K562 (cell line): Measurements from ENCODE around the gene PPM1E. TPM values are rescaled to one million over a fixed set of nuclear protein-coding genes. Genes with fewer than 3 reads are reported as not detected.

Experiments used
- ATAC-seq: fragments of 200-7000 bp; cut with Tn5 transposase; 3 replicates; pipeline ENCODE4 v1.9.1; 2020; ENCODE audit warnings: moderate library complexity
- BruUV-seq: library from RNA; stranded (reverse); fragments of 400-500 nt; replicated peaks from 2 replicates; lab custom pipeline; 2021; lab: Mats Ljungman, UMichigan
- CTCF ChIA-PET: fragments of 300-600 bp; formaldehyde crosslinking; extraction: SDS; loops from one replicate; lab custom pipeline; 2021; ENCODE audit warnings: low intra/inter-chr PET ratio; lab: Yijun Ruan, JAX
- POLR2A ChIA-PET: fragments of 300-600, 350-650 bp; sonication (Branson Sonifier 250); formaldehyde crosslinking; extraction: SDS; loops from one replicate; lab custom pipeline; 2021; ENCODE audit warnings: antibody characterized with exemption, inconsistent platforms; lab: Yijun Ruan, JAX
- DNase-seq, 4 experiments: peaks; one replicate each; pipeline versions ENCODE4 v3.0.0 to v3.0.0-alpha.2; 2011 to 2018; ENCODE audit warnings: low spot score in 3 of 4, mixed read lengths in 3 of 4; ENCODE audit errors: extremely low read depth in 1 of 4
- FAIRE-seq: peaks from 2 replicates; lab custom pipeline; 2011; peaks lifted over from hg19 to GRCh38; lab: Jason Lieb, UNC
- H2AFZ ChIP-seq: 2 replicates; pipeline ENCODE4 v1.6.0; 2011; ENCODE audit warnings: low read depth, low read length, control low read depth, inconsistent platforms
- H3K27ac ChIP-seq: fragments of 200-600 bp; 3 replicates; pipeline ENCODE4 v1.8.0; 2011; ENCODE audit warnings: low read depth, mild to moderate bottlenecking, control low read depth, inconsistent platforms, low read length, moderate library complexity, mixed read lengths; ENCODE audit errors: extremely low read depth
- H3K27me3 ChIP-seq, 2 experiments: fragments of 300-600 bp in 1 of 2; 2 replicates in 1 of 2; 3 replicates in 1 of 2; pipeline versions ENCODE4 v1.6.0 to v1.8.0; 2011; ENCODE audit warnings: inconsistent platforms in 2 of 2, low read length in 2 of 2, mild to moderate bottlenecking in 1 of 2, mixed read lengths in 1 of 2, moderate library complexity in 1 of 2; ENCODE audit not compliant: control insufficient read depth in 2 of 2, insufficient read depth in 2 of 2
- H3K36me3 ChIP-seq: fragments of 300-600 bp; 3 replicates; pipeline ENCODE4 v1.8.0; 2011; ENCODE audit warnings: mild to moderate bottlenecking, low read length, inconsistent platforms; ENCODE audit not compliant: control insufficient read depth, insufficient read depth
- H3K4me1 ChIP-seq, 2 experiments: fragments of 200-600 bp in 1 of 2; replicated peaks in 1 of 2; 2 replicates in 1 of 2; 3 replicates in 1 of 2; pipeline versions ENCODE4 v1.5.1 to v1.8.0; 2011; ENCODE audit warnings: inconsistent platforms in 2 of 2, low read length in 2 of 2, mild to moderate bottlenecking in 1 of 2, mixed read lengths in 1 of 2, moderate library complexity in 1 of 2; ENCODE audit not compliant: control insufficient read depth in 2 of 2, insufficient read depth in 2 of 2
- H3K4me2 ChIP-seq: 2 replicates; pipeline ENCODE4 v1.6.1; 2011; ENCODE audit warnings: low read length, control low read depth, inconsistent platforms, mixed read lengths; ENCODE audit not compliant: insufficient read depth
- H3K4me3 ChIP-seq: fragments of 200-600 bp; sonication (generic), shearing (Covaris generic); 2 replicates; pipeline ENCODE4 v1.5.1; 2016; ENCODE audit warnings: control low read depth, inconsistent platforms
- H3K79me2 ChIP-seq: fragments of 200-600 bp; 3 replicates; pipeline ENCODE4 v1.8.0; 2011; ENCODE audit warnings: low read length, inconsistent platforms; ENCODE audit not compliant: control insufficient read depth, insufficient read depth
- H3K9ac ChIP-seq, 2 experiments: 2 replicates each; pipeline versions ENCODE4 v1.6.0 to v1.6.1; 2011; ENCODE audit warnings: low read depth in 2 of 2, low read length in 2 of 2, control low read depth in 1 of 2, inconsistent platforms in 1 of 2, mild to moderate bottlenecking in 1 of 2, mixed read lengths in 1 of 2; ENCODE audit not compliant: insufficient read depth in 1 of 2
- H3K9me1 ChIP-seq: one replicate; pipeline ENCODE4 v1.6.0; 2011; ENCODE audit warnings: inconsistent platforms, mild to moderate bottlenecking, low read length, moderate library complexity; ENCODE audit not compliant: control insufficient read depth, insufficient read depth
- H3K9me3 ChIP-seq: replicated peaks from 2 replicates; pipeline ENCODE4 v1.5.1; 2011; ENCODE audit warnings: low read depth, low read length, inconsistent platforms; ENCODE audit not compliant: control insufficient read depth, insufficient read depth
- H4K20me1 ChIP-seq: replicated peaks from 2 replicates; pipeline ENCODE4 v1.6.1; 2011; ENCODE audit warnings: low read length, inconsistent platforms, mixed read lengths; ENCODE audit not compliant: control insufficient read depth, insufficient read depth
- DACH1 ChIP-seq: fragments of 450-650 bp; IDR thresholded peaks from 2 replicates; pipeline ENCODE4 v1.6.1; 2018; ENCODE audit not compliant: partially characterized antibody
- ESRRA ChIP-seq: fragments of 450-650 bp; IDR thresholded peaks from 2 replicates; pipeline ENCODE4 v1.6.1; 2014; ENCODE audit warnings: low read depth, mild to moderate bottlenecking, moderate library complexity, borderline replicate concordance
- EWSR1 ChIP-seq: fragments of 450-650 bp; IDR thresholded peaks from 2 replicates; pipeline ENCODE4 v1.6.1; 2018; ENCODE audit warnings: borderline replicate concordance, mild to moderate bottlenecking, low read depth, moderate library complexity; ENCODE audit not compliant: partially characterized antibody
- GATAD2B ChIP-seq: fragments of 450-650 bp; IDR thresholded peaks from 2 replicates; pipeline ENCODE4 v1.6.1; 2017; ENCODE audit warnings: mild to moderate bottlenecking, borderline replicate concordance
- MEF2D ChIP-seq: conservative IDR thresholded peaks from 2 replicates; pipeline ENCODE4 v1.6.1; 2016; ENCODE audit warnings: low read depth, missing genetic modification characterization, missing compliant biosample characterization
- NBN ChIP-seq: fragments of 450-650 bp; IDR thresholded peaks from 2 replicates; pipeline ENCODE4 v1.6.1; 2016; ENCODE audit warnings: low read depth, mild to moderate bottlenecking
- NCOA2 ChIP-seq, 2 experiments: fragments of 450-650 bp; IDR thresholded peaks; 2 replicates each; pipeline ENCODE4 v1.6.1; 2018; ENCODE audit warnings: mild to moderate bottlenecking in 2 of 2, moderate library complexity in 1 of 2; ENCODE audit not compliant: partially characterized antibody in 2 of 2
- POLR2H ChIP-seq: IDR thresholded peaks from 2 replicates; pipeline ENCODE4 v1.6.1; 2016; ENCODE audit warnings: missing genetic modification characterization, low read depth, mild to moderate bottlenecking, control low read depth, missing compliant biosample characterization, moderate library complexity
- SMC3 ChIP-seq: conservative IDR thresholded peaks from 2 replicates; pipeline ENCODE4 v1.6.1; 2011; ENCODE audit warnings: low read depth, low read length, improper control_type of control experiment; ENCODE audit not compliant: insufficient read depth
- ZNF224 ChIP-seq: sonication (generic); formaldehyde crosslinking; IDR thresholded peaks from 2 replicates; pipeline ENCODE4 v1.8.0; 2022; ENCODE audit warnings: mild to moderate bottlenecking, missing genetic modification reagents
- WGBS: fragments of 100-300 bp; shearing (Covaris generic); methylation state at CpG from one replicate; pipeline ENCODE4 v1.1.6; 2016; ENCODE audit warnings: low coverage, mixed read lengths; ENCODE audit not compliant: insufficient coverage; ENCODE audit errors: missing lambda C conversion rate; 5-methylcytosine and 5-hydroxymethylcytosine counted together
- in situ Hi-C: fragments of 300-500 bp; cut with MboI; formaldehyde crosslinking; loops from 4 replicates; pipeline ENCODE4 v1.15.0; 2018; ENCODE audit warnings: inconsistent platforms, mixed read lengths
- intact Hi-C: fragments of 100-400 bp; cut with micrococcal nuclease; formaldehyde crosslinking; loops from 2 replicates; pipeline ENCODE4 v1.14.2; 2022
- polyA plus RNA-seq, 8 experiments: library from polyadenylated mRNA; depleted of rRNA in 4 of 8; stranded (reverse) in 5 of 8; unstranded in 3 of 8; fragments of >200 nt; fragmentation: Nextera tagmentation in 2 of 8; fragmentation: Illumina TruSeq in 1 of 8; extraction: Ambion mirVana in 2 of 8; extraction: Trizol in 1 of 8; gene quantifications; 2 replicates each; pipeline versions ENCODE4 v1.2.1 to v1.2.3, GENCODE V29; 2011 to 2014; ENCODE audit warnings: inconsistent platforms in 1 of 8, missing spikeins in 1 of 8
- total RNA-seq, 7 experiments: library from RNA; depleted of rRNA in 6 of 7; stranded (reverse); fragments of >200 nt in 6 of 7; fragmentation: Illumina TruSeq in 2 of 7; extraction: Trizol in 2 of 7; gene quantifications; 2 replicates each; pipeline versions ENCODE4 v1.2.1 to v1.2.3, GENCODE V29; 2011 to 2021; ENCODE audit warnings: low replicate concordance in 1 of 7
- TF ChIP-seq, protein P1 (sequence below), 3 experiments: IDR thresholded peaks in 2 of 3; conservative IDR thresholded peaks in 1 of 3; 2 replicates each; pipeline ENCODE4 v1.5.1; 2011 to 2012; ENCODE audit warnings: low read length in 3 of 3, mild to moderate bottlenecking in 3 of 3, control low read depth in 2 of 3, improper control_type of control experiment in 1 of 3, inconsistent platforms in 1 of 3, low read depth in 1 of 3, mixed read lengths in 1 of 3, moderate library complexity in 1 of 3; ENCODE audit not compliant: insufficient read depth in 2 of 3
- TF ChIP-seq, protein P2 (sequence below): fragments of 450-650 bp; formaldehyde crosslinking; IDR thresholded peaks from 2 replicates; pipeline ENCODE4 v1.4.0; 2020; ENCODE audit warnings: mild to moderate bottlenecking, moderate library complexity
- TF ChIP-seq, protein P3 (sequence below): fragments of 250-450 bp; sonication (Bioruptor Pico); IDR thresholded peaks from 2 replicates; pipeline ENCODE4 v1.8.0; 2021; ENCODE audit warnings: moderate library complexity, mild to moderate bottlenecking, inconsistent platforms
- TF ChIP-seq, protein P4 (sequence below), 2 experiments: fragments of 450-650 bp; IDR thresholded peaks; 2 replicates each; pipeline ENCODE4 v1.6.1; 2016

The PPM1E gene
- total and polyA plus RNA-seq, 9 of the 15 experiments (the other 6 are each of a cell fraction or from before 2014, with no cell fraction given) = 1.0 to 5.7 (median 4.7) TPM

DNA sequence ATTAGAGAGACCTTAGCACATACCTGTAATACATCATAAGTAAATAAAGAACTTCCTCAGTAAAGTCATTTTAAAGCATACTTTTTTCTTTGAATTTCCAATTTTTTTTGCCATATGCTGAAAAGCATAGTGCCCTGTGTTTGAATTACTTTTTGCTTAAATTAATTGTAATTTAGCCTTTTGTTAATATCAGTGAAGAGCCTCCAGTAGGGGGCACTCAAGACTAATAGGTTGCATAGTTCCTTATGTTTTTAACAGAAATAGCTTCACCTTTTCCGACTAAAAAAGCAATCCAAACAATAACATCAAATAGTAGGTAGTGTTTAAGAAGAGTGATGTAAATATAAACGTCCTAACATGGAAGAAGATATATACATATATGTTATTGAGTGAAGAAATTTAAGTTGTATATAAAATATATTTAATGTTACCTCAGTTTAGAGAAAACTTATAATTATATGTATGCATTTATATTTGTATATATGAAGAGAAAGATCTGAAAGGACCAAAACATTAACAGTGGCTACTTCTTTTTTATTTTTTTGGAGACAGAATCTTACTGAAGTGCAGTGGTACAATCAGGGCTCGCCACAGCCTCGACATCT lies 44.6 kb upstream of the PPM1E start:
- Histone ChIP-seq H3K36me3 (peaks cover 53% of the 10 kb centered on the region), H3K4me1 (peaks cover 4 to 7% of the 10 kb centered on the region in 2 experiments; a peak in 3 of 5 replicates), H3K4me3 (no peak overlapping the region), H3K79me2 (no peaks in the 10 kb centered on the region), H3K27ac (no peak overlapping the region), H3K27me3 (no peaks in the 10 kb centered on the region), H3K4me2 (no peak overlapping the region), H4K20me1 (no peaks in the 10 kb centered on the region), H3K9me1 (no peaks in the 10 kb centered on the region), H2AFZ (no peak overlapping the region), H3K9ac (no peak overlapping the region), H3K9me3 (no peaks in the 10 kb centered on the region)
- CTCF ChIA-PET = interaction anchor here (0.6 to 3.4 kb wide), 4 partner anchors 189 to 960 kb away, joined by 3 to 43 read pairs (median 3); no protein-coding TSS in a partner anchor
- in situ Hi-C loops (loop anchor here (5.0 kb wide), 1 partner anchor 296 kb away; no protein-coding TSS in a partner anchor), intact Hi-C loops (loop anchor here (1.0 to 10.0 kb wide), 2 partner anchors 164 to 294 kb away; no protein-coding TSS in a partner anchor)
- DNase-seq (peak; percentile 21 to 73 (median 23)), FAIRE-seq (no peak), ATAC-seq (peak; percentile 68)
- POLR2A ChIA-PET = interaction anchor here (1.0 kb wide), 1 partner anchor 292 kb away, joined by 3 read pairs; no protein-coding TSS in a partner anchor
- no TSS peak for BruUV-seq
- WGBS = 52% methylated on average over 4 of the region's 4 CpGs
- TF ChIP-seq ESRRA (no peak), EWSR1 (peak; percentile 43), NCOA2 (IDR thresholded peaks at IDR 0.05; ENCODE audit: partially characterized antibody in 2 of 2) (peak in 1 of 2 experiments; percentile 48), SMC3 (peak; percentile 43; the same call in 1 of the 2 replicates), DACH1 (peak; percentile 51), ZNF224 (CRISPR knock-in tag) (no peak), MEF2D (tag) (no peak), POLR2H (tag) (peak; percentile 41), NBN (no peak), GATAD2B (peak; percentile 33; the same call in 1 of the 2 replicates)
- TF ChIP-seq, protein P1, sequence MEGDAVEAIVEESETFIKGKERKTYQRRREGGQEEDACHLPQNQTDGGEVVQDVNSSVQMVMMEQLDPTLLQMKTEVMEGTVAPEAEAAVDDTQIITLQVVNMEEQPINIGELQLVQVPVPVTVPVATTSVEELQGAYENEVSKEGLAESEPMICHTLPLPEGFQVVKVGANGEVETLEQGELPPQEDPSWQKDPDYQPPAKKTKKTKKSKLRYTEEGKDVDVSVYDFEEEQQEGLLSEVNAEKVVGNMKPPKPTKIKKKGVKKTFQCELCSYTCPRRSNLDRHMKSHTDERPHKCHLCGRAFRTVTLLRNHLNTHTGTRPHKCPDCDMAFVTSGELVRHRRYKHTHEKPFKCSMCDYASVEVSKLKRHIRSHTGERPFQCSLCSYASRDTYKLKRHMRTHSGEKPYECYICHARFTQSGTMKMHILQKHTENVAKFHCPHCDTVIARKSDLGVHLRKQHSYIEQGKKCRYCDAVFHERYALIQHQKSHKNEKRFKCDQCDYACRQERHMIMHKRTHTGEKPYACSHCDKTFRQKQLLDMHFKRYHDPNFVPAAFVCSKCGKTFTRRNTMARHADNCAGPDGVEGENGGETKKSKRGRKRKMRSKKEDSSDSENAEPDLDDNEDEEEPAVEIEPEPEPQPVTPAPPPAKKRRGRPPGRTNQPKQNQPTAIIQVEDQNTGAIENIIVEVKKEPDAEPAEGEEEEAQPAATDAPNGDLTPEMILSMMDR (IDR thresholded peaks at IDR 0.05 in 2 of 3, conservative IDR thresholded peaks at IDR 0.05 in 1 of 3; ENCODE audit: insufficient read depth in 2 of 3, low read depth in 1 of 3, low read length in 3 of 3) = peak in 2 of 3 experiments; percentile 57 to 85; a peak in 4 of 6 replicates
- TF ChIP-seq, protein P2, sequence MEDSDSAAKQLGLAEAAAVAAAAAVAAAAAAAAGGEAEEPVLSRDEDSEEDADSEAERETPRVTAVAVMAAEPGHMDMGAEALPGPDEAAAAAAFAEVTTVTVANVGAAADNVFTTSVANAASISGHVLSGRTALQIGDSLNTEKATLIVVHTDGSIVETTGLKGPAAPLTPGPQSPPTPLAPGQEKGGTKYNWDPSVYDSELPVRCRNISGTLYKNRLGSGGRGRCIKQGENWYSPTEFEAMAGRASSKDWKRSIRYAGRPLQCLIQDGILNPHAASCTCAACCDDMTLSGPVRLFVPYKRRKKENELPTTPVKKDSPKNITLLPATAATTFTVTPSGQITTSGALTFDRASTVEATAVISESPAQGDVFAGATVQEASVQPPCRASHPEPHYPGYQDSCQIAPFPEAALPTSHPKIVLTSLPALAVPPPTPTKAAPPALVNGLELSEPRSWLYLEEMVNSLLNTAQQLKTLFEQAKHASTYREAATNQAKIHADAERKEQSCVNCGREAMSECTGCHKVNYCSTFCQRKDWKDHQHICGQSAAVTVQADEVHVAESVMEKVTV (CRISPR knock-in tag) = peak; percentile 78
- TF ChIP-seq, protein P3, sequence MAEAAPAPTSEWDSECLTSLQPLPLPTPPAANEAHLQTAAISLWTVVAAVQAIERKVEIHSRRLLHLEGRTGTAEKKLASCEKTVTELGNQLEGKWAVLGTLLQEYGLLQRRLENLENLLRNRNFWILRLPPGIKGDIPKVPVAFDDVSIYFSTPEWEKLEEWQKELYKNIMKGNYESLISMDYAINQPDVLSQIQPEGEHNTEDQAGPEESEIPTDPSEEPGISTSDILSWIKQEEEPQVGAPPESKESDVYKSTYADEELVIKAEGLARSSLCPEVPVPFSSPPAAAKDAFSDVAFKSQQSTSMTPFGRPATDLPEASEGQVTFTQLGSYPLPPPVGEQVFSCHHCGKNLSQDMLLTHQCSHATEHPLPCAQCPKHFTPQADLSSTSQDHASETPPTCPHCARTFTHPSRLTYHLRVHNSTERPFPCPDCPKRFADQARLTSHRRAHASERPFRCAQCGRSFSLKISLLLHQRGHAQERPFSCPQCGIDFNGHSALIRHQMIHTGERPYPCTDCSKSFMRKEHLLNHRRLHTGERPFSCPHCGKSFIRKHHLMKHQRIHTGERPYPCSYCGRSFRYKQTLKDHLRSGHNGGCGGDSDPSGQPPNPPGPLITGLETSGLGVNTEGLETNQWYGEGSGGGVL (CRISPR knock-in tag) = no peak
- TF ChIP-seq, protein P4, sequence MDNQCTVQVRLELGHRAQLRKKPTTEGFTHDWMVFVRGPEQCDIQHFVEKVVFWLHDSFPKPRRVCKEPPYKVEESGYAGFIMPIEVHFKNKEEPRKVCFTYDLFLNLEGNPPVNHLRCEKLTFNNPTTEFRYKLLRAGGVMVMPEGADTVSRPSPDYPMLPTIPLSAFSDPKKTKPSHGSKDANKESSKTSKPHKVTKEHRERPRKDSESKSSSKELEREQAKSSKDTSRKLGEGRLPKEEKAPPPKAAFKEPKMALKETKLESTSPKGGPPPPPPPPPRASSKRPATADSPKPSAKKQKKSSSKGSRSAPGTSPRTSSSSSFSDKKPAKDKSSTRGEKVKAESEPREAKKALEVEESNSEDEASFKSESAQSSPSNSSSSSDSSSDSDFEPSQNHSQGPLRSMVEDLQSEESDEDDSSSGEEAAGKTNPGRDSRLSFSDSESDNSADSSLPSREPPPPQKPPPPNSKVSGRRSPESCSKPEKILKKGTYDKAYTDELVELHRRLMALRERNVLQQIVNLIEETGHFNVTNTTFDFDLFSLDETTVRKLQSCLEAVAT (IDR thresholded peaks at IDR 0.05) = no peak
